K562 (cell line): Measurements from ENCODE around the gene POU2F3. TPM values are rescaled to one million over a fixed set of nuclear protein-coding genes. Genes with fewer than 3 reads are reported as not detected.
A peak's percentile ranks its signal among the peaks of the same experiment; 100 is the strongest.

Source experiments
- ASH1L ChIP-seq: fragments of 450-650 bp; IDR thresholded peaks from 2 replicates; pipeline ENCODE4 v1.6.1; 2018; ENCODE audit warnings: borderline replicate concordance, mild to moderate bottlenecking, low read depth; ENCODE audit not compliant: partially characterized antibody
- E4F1 ChIP-seq: fragments of 250-450 bp; sonication (Bioruptor Pico); IDR thresholded peaks from 2 replicates; pipeline ENCODE4 v1.5.0; 2021; ENCODE audit warnings: mild to moderate bottlenecking, borderline replicate concordance
- EGR1 ChIP-seq: fragments of 450-650 bp; conservative IDR thresholded peaks from 2 replicates; pipeline ENCODE4 v1.6.1; 2017; ENCODE audit warnings: mild to moderate bottlenecking
- ETV1 ChIP-seq: fragments of 450-650 bp; conservative IDR thresholded peaks from 2 replicates; pipeline ENCODE4 v1.6.1; 2016; ENCODE audit warnings: missing genetic modification characterization, control low read depth, low read depth, missing compliant biosample characterization
- GTF2B ChIP-seq: IDR thresholded peaks from 2 replicates; pipeline ENCODE4 v1.6.1; 2011; ENCODE audit not compliant: insufficient read length; ENCODE audit errors: extremely low read depth
- GTF2E2 ChIP-seq: fragments of 200-800 bp; sonication (Bioruptor generic); IDR thresholded peaks from 2 replicates; pipeline ENCODE4 v1.6.1; 2016; ENCODE audit warnings: missing genetic modification characterization, missing compliant biosample characterization
- HNRNPLL ChIP-seq: fragments of 200-400 bp; formaldehyde crosslinking; IDR thresholded peaks from 2 replicates; pipeline ENCODE4 v1.6.1; 2017; ENCODE audit warnings: low read length, low read depth, mild to moderate bottlenecking; ENCODE audit not compliant: poor library complexity, severe bottlenecking
- IRF9 ChIP-seq: fragments of 450-650 bp; IDR thresholded peaks from 2 replicates; pipeline ENCODE4 v1.6.1; 2016; ENCODE audit warnings: missing biosample characterization, missing genetic modification characterization
- JUN ChIP-seq, 2 experiments: sonication (generic) in 1 of 2; formaldehyde crosslinking in 1 of 2; IDR thresholded peaks; 2 replicates each; pipeline versions ENCODE4 v1.6.1 to v1.8.0; 2012 to 2022; ENCODE audit warnings: borderline replicate concordance in 2 of 2, mild to moderate bottlenecking in 2 of 2, improper control_type of control experiment in 1 of 2, low read depth in 1 of 2, low read length in 1 of 2, missing genetic modification reagents in 1 of 2
- KLF1 ChIP-seq: fragments of 450-650 bp; IDR thresholded peaks from 2 replicates; pipeline ENCODE4 v1.6.1; 2016; ENCODE audit warnings: missing genetic modification characterization, missing compliant biosample characterization
- MAZ ChIP-seq, 2 experiments: fragments of 450-650 bp in 1 of 2; sonication (generic) in 1 of 2; formaldehyde crosslinking; IDR thresholded peaks in 1 of 2; conservative IDR thresholded peaks in 1 of 2; 2 replicates each; pipeline versions ENCODE4 v1.4.0 to v1.5.0; 2020; ENCODE audit warnings: mild to moderate bottlenecking in 1 of 2, missing genetic modification reagents in 1 of 2
- MCM2 ChIP-seq: fragments of 450-650 bp; IDR thresholded peaks from 2 replicates; pipeline ENCODE4 v1.6.1; 2017; ENCODE audit warnings: low read depth, mild to moderate bottlenecking
- POLR2A ChIP-seq: fragments of 450-650 bp; conservative IDR thresholded peaks from 2 replicates; pipeline ENCODE4 v1.6.1; 2016
- POU5F1 ChIP-seq: fragments of 150-350 bp; IDR thresholded peaks from 2 replicates; pipeline ENCODE4 v1.6.1; 2014; ENCODE audit warnings: borderline replicate concordance, low read length, low read depth, mild to moderate bottlenecking; ENCODE audit not compliant: partially characterized antibody
- SLC30A9 ChIP-seq: fragments of 250-450 bp; sonication (Bioruptor Pico); IDR thresholded peaks from 2 replicates; pipeline ENCODE4 v1.8.0; 2022; ENCODE audit warnings: mild to moderate bottlenecking, moderate library complexity
- TGIF2 ChIP-seq: sonication (generic); formaldehyde crosslinking; IDR thresholded peaks from 2 replicates; pipeline ENCODE4 v1.8.1; 2022; ENCODE audit warnings: mild to moderate bottlenecking, missing genetic modification reagents, moderate library complexity
- VEZF1 ChIP-seq: fragments of 200-800 bp; sonication (Bioruptor generic); IDR thresholded peaks from 2 replicates; pipeline ENCODE4 v1.6.1; 2017; ENCODE audit warnings: missing genetic modification characterization, missing compliant biosample characterization
- ZNF449 ChIP-seq: fragments of 250-450 bp; sonication (Bioruptor Pico); IDR thresholded peaks from 2 replicates; pipeline ENCODE4 v1.8.0; 2022; ENCODE audit warnings: moderate library complexity, mild to moderate bottlenecking, inconsistent platforms
- ZNF561 ChIP-seq: fragments of 450-650 bp; formaldehyde crosslinking; conservative IDR thresholded peaks from 2 replicates; pipeline ENCODE4 v1.4.0; 2020; ENCODE audit warnings: mild to moderate bottlenecking, moderate library complexity
- polyA plus RNA-seq, 8 experiments: library from polyadenylated mRNA; depleted of rRNA in 4 of 8; stranded (reverse) in 5 of 8; unstranded in 3 of 8; fragments of >200 nt; fragmentation: Nextera tagmentation in 2 of 8; fragmentation: Illumina TruSeq in 1 of 8; extraction: Ambion mirVana in 2 of 8; extraction: Trizol in 1 of 8; gene quantifications; 2 replicates each; pipeline versions ENCODE4 v1.2.1 to v1.2.3, GENCODE V29; 2011 to 2014; ENCODE audit warnings: inconsistent platforms in 1 of 8, missing spikeins in 1 of 8
- total RNA-seq, 7 experiments: library from RNA; depleted of rRNA in 6 of 7; stranded (reverse); fragments of >200 nt in 6 of 7; fragmentation: Illumina TruSeq in 2 of 7; extraction: Trizol in 2 of 7; gene quantifications; 2 replicates each; pipeline versions ENCODE4 v1.2.1 to v1.2.3, GENCODE V29; 2011 to 2021; ENCODE audit warnings: low replicate concordance in 1 of 7

POU2F3 gene
- total and polyA plus RNA-seq, 9 of the 15 experiments (the other 6 are each of a cell fraction or from before 2014, with no cell fraction given), result not detected

- TF ChIP-seq E4F1, result no peak
- peak in 1 of 2 experiments; percentile 84; a peak in 2 of 4 replicates for TF ChIP-seq MAZ (CRISPR knock-in tag; conservative IDR thresholded peaks at IDR 0.05 in 1 of 2, IDR thresholded peaks at IDR 0.05 in 1 of 2)
- peak; percentile 94 for TF ChIP-seq VEZF1 (CRISPR knock-in tag)
- TF ChIP-seq POLR2A, result no peak
- no peak for TF ChIP-seq IRF9
- no peak for TF ChIP-seq ZNF561
- TF ChIP-seq JUN (IDR thresholded peaks at IDR 0.05; ENCODE audit: borderline replicate concordance, low read depth, low read length), result no peak
- no peak for TF ChIP-seq JUN (CRISPR knock-in tag; IDR thresholded peaks at IDR 0.05; ENCODE audit: borderline replicate concordance)
- peak; percentile 56; the same call in 1 of the 2 replicates for TF ChIP-seq GTF2E2 (tag)
- 0 out of 2 replicates have a peak, but pooled peaks have one; percentile 15 for TF ChIP-seq EGR1
- no peak for TF ChIP-seq KLF1 (tag)
- no peak for TF ChIP-seq ETV1
- TF ChIP-seq HNRNPLL, result peak; percentile 18
- no peak for TF ChIP-seq ZNF449 (CRISPR knock-in tag)
- no peak for TF ChIP-seq ASH1L
- no peak for TF ChIP-seq POU5F1
- no peak for TF ChIP-seq SLC30A9 (CRISPR knock-in tag)
- TF ChIP-seq GTF2B, result no peak
- TF ChIP-seq TGIF2 (CRISPR knock-in tag), result no peak
- TF ChIP-seq MCM2, result no peak
Measured at GRCh38 chr11:120210626-120211521, 29.1 kb upstream of the POU2F3 start, which contains the start of gene OAF (continued).
